HEK293 (cell line): Measurements from ENCODE around the gene STK11.
"Not testable (repeated sequence)": the region's sequence is repeated elsewhere in the genome, so short reads cannot be mapped to it uniquely, and the experiment has no call there.

Experiments used
- CTCF ChIA-PET: fragments of 350-600 bp; formaldehyde crosslinking; extraction: SDS; loops from one replicate; lab custom pipeline; 2021; ENCODE audit warnings: antibody characterized with exemption; lab: Yijun Ruan, JAX
- POLR2A ChIA-PET: fragments of 300-600 bp; formaldehyde crosslinking; extraction: SDS; loops from one replicate; lab custom pipeline; 2020; ENCODE audit warnings: antibody characterized with exemption, inconsistent platforms; lab: Yijun Ruan, JAX
- H3K27ac ChIP-seq: fragments of 200-500 bp; sonication (Bioruptor generic); 2 replicates; pipeline ENCODE4 v1.5.1; 2014; ENCODE audit warnings: low read depth, low read length, control low read depth, inconsistent platforms; ENCODE audit errors: extremely low read depth
- H3K36me3 ChIP-seq, 2 experiments: fragments of 200-500 bp in 1 of 2; sonication (Bioruptor generic) in 1 of 2; 1 replicate in 1 of 2; 2 replicates in 1 of 2; pipeline ENCODE4 v1.5.1; 2014 to 2017; ENCODE audit warnings: inconsistent platforms in 2 of 2, low read length in 2 of 2; ENCODE audit not compliant: control insufficient read depth in 2 of 2, insufficient read depth in 1 of 2
- H3K4me1 ChIP-seq: fragments of 200-500 bp; sonication (Bioruptor generic); 2 replicates; pipeline ENCODE4 v1.5.1; 2014; ENCODE audit warnings: mild to moderate bottlenecking, low read length, inconsistent platforms; ENCODE audit not compliant: control insufficient read depth, insufficient read depth
- H3K4me3 ChIP-seq: 2 replicates; pipeline ENCODE4 v1.5.1; 2011; ENCODE audit warnings: low read depth, mild to moderate bottlenecking, control low read depth, low read length, moderate library complexity
- H3K9me3 ChIP-seq: fragments of 200-500 bp; sonication (Bioruptor generic); 2 replicates; pipeline ENCODE4 v1.5.1; 2014; ENCODE audit warnings: low read depth, low read length, inconsistent platforms; ENCODE audit not compliant: control insufficient read depth, insufficient read depth
- ATF2 ChIP-seq: fragments of 450-650 bp; formaldehyde crosslinking; IDR thresholded peaks from 2 replicates; pipeline ENCODE4 v1.5.1; 2016; ENCODE audit warnings: missing biosample characterization, missing genetic modification characterization, low read depth
- EGR2 ChIP-seq: fragments of 450-650 bp; formaldehyde crosslinking; IDR thresholded peaks from 2 replicates; pipeline ENCODE4 v1.5.1; 2016; ENCODE audit warnings: low read depth, missing biosample characterization, missing genetic modification characterization
- OSR2 ChIP-seq: fragments of 450-650 bp; formaldehyde crosslinking; IDR thresholded peaks from 2 replicates; pipeline ENCODE4 v1.5.1; 2016; ENCODE audit warnings: missing biosample characterization, missing genetic modification characterization
- PRDM4 ChIP-seq: fragments of 450-650 bp; formaldehyde crosslinking; IDR thresholded peaks from 2 replicates; pipeline ENCODE4 v1.5.1; 2017; ENCODE audit warnings: missing biosample characterization, missing genetic modification characterization
- SCRT2 ChIP-seq: fragments of 450-650 bp; formaldehyde crosslinking; IDR thresholded peaks from 2 replicates; pipeline ENCODE4 v1.5.1; 2016; ENCODE audit warnings: missing biosample characterization, missing genetic modification characterization
- SP7 ChIP-seq: fragments of 450-650 bp; formaldehyde crosslinking; IDR thresholded peaks from 2 replicates; pipeline ENCODE4 v1.5.1; 2016; ENCODE audit warnings: missing biosample characterization, missing genetic modification characterization
- ZBTB17 ChIP-seq: fragments of 450-650 bp; formaldehyde crosslinking; IDR thresholded peaks from 2 replicates; pipeline ENCODE4 v1.5.1; 2016; ENCODE audit warnings: missing biosample characterization, missing genetic modification characterization
- ZEB2 ChIP-seq: fragments of 450-650 bp; formaldehyde crosslinking; IDR thresholded peaks from 2 replicates; pipeline ENCODE4 v1.5.1; 2016; ENCODE audit warnings: missing biosample characterization, missing genetic modification characterization
- ZFHX2 ChIP-seq: fragments of 450-650 bp; formaldehyde crosslinking; conservative IDR thresholded peaks from 2 replicates; pipeline ENCODE4 v1.5.1; 2016; ENCODE audit warnings: missing biosample characterization, missing genetic modification characterization
- ZIC2 ChIP-seq: fragments of 450-650 bp; formaldehyde crosslinking; IDR thresholded peaks from 2 replicates; pipeline ENCODE4 v1.5.1; 2016; ENCODE audit warnings: missing biosample characterization, missing genetic modification characterization
- ZNF112 ChIP-seq: fragments of 450-650 bp; formaldehyde crosslinking; IDR thresholded peaks from 2 replicates; pipeline ENCODE4 v1.5.0; 2017; ENCODE audit warnings: missing biosample characterization, missing genetic modification characterization
- ZNF121 ChIP-seq: fragments of 450-650 bp; formaldehyde crosslinking; IDR thresholded peaks from 2 replicates; pipeline ENCODE4 v1.5.1; 2016; ENCODE audit warnings: missing biosample characterization, missing genetic modification characterization
- ZNF24 ChIP-seq: fragments of 450-650 bp; formaldehyde crosslinking; IDR thresholded peaks from 2 replicates; pipeline ENCODE4 v1.5.1; 2016; ENCODE audit warnings: missing biosample characterization, missing genetic modification characterization
- ZNF335 ChIP-seq: fragments of 450-650 bp; formaldehyde crosslinking; conservative IDR thresholded peaks from 2 replicates; pipeline ENCODE4 v1.5.1; 2016; ENCODE audit warnings: missing biosample characterization, missing genetic modification characterization
- ZNF366 ChIP-seq: fragments of 450-650 bp; formaldehyde crosslinking; conservative IDR thresholded peaks from 2 replicates; pipeline ENCODE4 v1.5.1; 2016; ENCODE audit warnings: missing biosample characterization, missing genetic modification characterization
- ZNF394 ChIP-seq: fragments of 450-650 bp; formaldehyde crosslinking; IDR thresholded peaks from 2 replicates; pipeline ENCODE4 v1.5.1; 2016; ENCODE audit warnings: missing biosample characterization, missing genetic modification characterization, mild to moderate bottlenecking, moderate library complexity, borderline replicate concordance
- ZNF596 ChIP-seq: fragments of 450-650 bp; IDR thresholded peaks from 2 replicates; pipeline ENCODE4 v1.5.0; 2018; ENCODE audit warnings: missing biosample characterization, mild to moderate bottlenecking, missing genetic modification characterization, moderate library complexity
- ZNF600 ChIP-seq: fragments of 450-650 bp; formaldehyde crosslinking; IDR thresholded peaks from 2 replicates; pipeline ENCODE4 v1.5.1; 2016; ENCODE audit warnings: missing biosample characterization, missing genetic modification characterization
- ZNF629 ChIP-seq: fragments of 450-650 bp; formaldehyde crosslinking; IDR thresholded peaks from 2 replicates; pipeline ENCODE4 v1.5.1; 2017; ENCODE audit warnings: missing biosample characterization, missing genetic modification characterization
- ZNF692 ChIP-seq: fragments of 450-650 bp; formaldehyde crosslinking; IDR thresholded peaks from 2 replicates; pipeline ENCODE4 v1.5.1; 2016; ENCODE audit warnings: missing biosample characterization, missing genetic modification characterization
- ZNF707 ChIP-seq: fragments of 450-650 bp; formaldehyde crosslinking; IDR thresholded peaks from 2 replicates; pipeline ENCODE4 v1.5.1; 2016; ENCODE audit warnings: missing biosample characterization, missing genetic modification characterization

STK11 gene

GRCh38 chr19:1199531-1199930, 6.0 kb upstream of the STK11 start:
- H3K4me3 ChIP-seq, result no peak overlapping the region
- H3K36me3 ChIP-seq, result no peaks in the 10 kb centered on the region
- ChIA-PET CTCF (interaction anchor here (0.6 to 1.8 kb wide), 3 partner anchors 25 to 198 kb away, joined by 3 to 12 read pairs (median 4); no protein-coding TSS in a partner anchor), POLR2A (interaction anchor here (0.6 to 1.4 kb wide), 2 partner anchors 69 to 94 kb away, joined by 4 read pairs; partner anchors contain the start of gene CIRBP)
- TF ChIP-seq OSR2 (tag by site-specific recombination) (no peak), ZNF24 (tag by site-specific recombination) (no peak), ZNF112 (tag by site-specific recombination) (no peak), ZNF596 (tag by site-specific recombination) (no peak), ATF2 (no peak), PRDM4 (tag by site-specific recombination) (no peak), ZIC2 (tag by site-specific recombination) (no peak), ZNF121 (tag by site-specific recombination) (no peak)
- no peaks in the 10 kb centered on the region for H3K9me3 ChIP-seq
- H3K27ac ChIP-seq, result no peak overlapping the region
- H3K4me1 ChIP-seq, result peaks cover 7% of the 10 kb centered on the region

- H3K36me3 ChIP-seq, H3K4me3 ChIP-seq, H3K27ac ChIP-seq, H3K4me1 ChIP-seq, H3K9me3 ChIP-seq: not testable (repeated sequence)
- CTCF ChIA-PET, result interaction anchor here (0.9 to 1.8 kb wide), 2 partner anchors 44 to 87 kb away, joined by 3 to 12 read pairs; no protein-coding TSS in a partner anchor
- POLR2A ChIA-PET, result interaction anchor here (1.4 kb wide), 1 partner anchor 68 kb away, joined by 4 read pairs; the partner anchor contains the start of gene CIRBP
- TF ChIP-seq ZNF707 (peak; percentile 59; the same call in 1 of the 2 replicates), ZNF692 (peak; percentile 31; the same call in 1 of the 2 replicates), ZNF335 (tag by site-specific recombination) (peak; percentile 73), ZNF629 (0 out of 2 replicates have a peak, but pooled peaks have one; percentile 36), ZEB2 (tag by site-specific recombination) (0 out of 2 replicates have a peak, but pooled peaks have one; percentile 14), ZBTB17 (tag by site-specific recombination) (peak; percentile 71), ZNF394 (tag by site-specific recombination) (peak; percentile 53; the same call in 1 of the 2 replicates), ZFHX2 (peak; percentile 70), ZNF600 (tag by site-specific recombination) (peak; percentile 92), EGR2 (tag by site-specific recombination) (peak; percentile 61), SCRT2 (tag by site-specific recombination) (0 out of 2 replicates have a peak, but pooled peaks have one; percentile 20), SP7 (peak; percentile 9; the same call in 1 of the 2 replicates), OSR2 (tag by site-specific recombination) (peak; percentile 99), ZNF366 (tag by site-specific recombination) (0 out of 2 replicates have a peak, but pooled peaks have one; percentile 13)
Observed at GRCh38 chr19:1200614-1201013, 5.0 kb upstream of the STK11 start.
